Effector memory CD8-positive, alpha-beta T cell (primary cell): ENCODE results near the gene CRIP1.

ENCODE experiments used
- ATAC-seq: fragments of 150-1000 bp; cut with Tn5 transposase; replicated peaks from 2 replicates; pipeline ENCODE4 v1.10.0; 2021; ENCODE audit warnings: mild to moderate bottlenecking, moderate library complexity
- DNase-seq, 3 experiments: peaks; one replicate each; pipeline ENCODE4 v3.0.0; 2021
- H3K27ac Mint-ChIP-seq, 2 donors: one replicate each; pipeline ENCODE4 v1.8.0; 2022; ENCODE audit warnings: mild to moderate bottlenecking in 2 of 2, mixed read lengths in 2 of 2, moderate library complexity in 2 of 2
- H3K27me3 Mint-ChIP-seq, 2 donors: one replicate each; pipeline ENCODE4 v1.8.0; 2022; ENCODE audit warnings: mixed read lengths in 2 of 2
- H3K36me3 Mint-ChIP-seq: one replicate; pipeline ENCODE4 v1.8.0; 2022; ENCODE audit warnings: mild to moderate bottlenecking, moderate library complexity, mixed read lengths; ENCODE audit not compliant: insufficient read depth
- H3K4me1 Mint-ChIP-seq, 2 donors: one replicate each; pipeline ENCODE4 v1.8.0; 2022; ENCODE audit warnings: low read depth in 2 of 2, mixed read lengths in 2 of 2
- H3K4me3 Mint-ChIP-seq, 2 donors: one replicate each; pipeline ENCODE4 v1.8.0; 2022; ENCODE audit warnings: mild to moderate bottlenecking in 2 of 2, mixed read lengths in 2 of 2, moderate library complexity in 2 of 2
- H3K9me3 Mint-ChIP-seq, 2 donors: one replicate each; pipeline ENCODE4 v1.8.0; 2022; ENCODE audit warnings: mixed read lengths in 2 of 2

Gene CRIP1

GRCh38 chr14:105458010-105458409, 28.7 kb upstream of the CRIP1 start:
- peaks cover 7% of the 10 kb centered on the region for H3K36me3 Mint-ChIP-seq
- DNase-seq (no peak), ATAC-seq (no peak)
- H3K4me3 Mint-ChIP-seq, result no peak overlapping the region
- no peaks in the 10 kb centered on the region for H3K27me3 Mint-ChIP-seq
- H3K9me3 Mint-ChIP-seq, result no peaks in the 10 kb centered on the region
- H3K4me1 Mint-ChIP-seq, result peaks cover 0 to 4% of the 10 kb centered on the region in 2 donors
- no peak overlapping the region for H3K27ac Mint-ChIP-seq

- DNase-seq (no peak), ATAC-seq (no peak)
- Mint-ChIP-seq H3K27ac (no peak overlapping the region), H3K27me3 (no peaks in the 10 kb centered on the region), H3K36me3 (peaks cover 9% of the 10 kb centered on the region), H3K4me3 (no peak overlapping the region), H3K9me3 (no peaks in the 10 kb centered on the region), H3K4me1 (peaks cover 0 to 4% of the 10 kb centered on the region in 2 donors)
Observed at GRCh38 chr14:105458571-105458970, 28.1 kb upstream of the CRIP1 start.

- Mint-ChIP-seq H3K9me3 (no peaks in the 10 kb centered on the region), H3K4me3 (no peak overlapping the region), H3K27ac (no peak overlapping the region), H3K4me1 (peaks cover 0 to 4% of the 10 kb centered on the region in 2 donors), H3K36me3 (peaks cover 2% of the 10 kb centered on the region), H3K27me3 (no peaks in the 10 kb centered on the region)
- no peak for ATAC-seq
- DNase-seq, result no peak
Observed at GRCh38 chr14:105460116-105460515, 26.6 kb upstream of the CRIP1 start.

GRCh38 chr14:105460616-105461015, 26.1 kb upstream of the CRIP1 start:
- Mint-ChIP-seq H3K4me1 (peaks cover 0 to under 1% of the 10 kb centered on the region in 2 donors), H3K4me3 (no peak overlapping the region), H3K9me3 (no peaks in the 10 kb centered on the region), H3K27me3 (no peaks in the 10 kb centered on the region), H3K27ac (no peak overlapping the region), H3K36me3 (peaks cover 2% of the 10 kb centered on the region)
- DNase-seq (no peak), ATAC-seq (no peak)

GRCh38 chr14:105461903-105462302, 24.8 kb upstream of the CRIP1 start:
- Mint-ChIP-seq H3K9me3 (no peaks in the 10 kb centered on the region), H3K4me3 (no peak overlapping the region), H3K4me1 (no peaks in the 10 kb centered on the region), H3K36me3 (peaks cover 5% of the 10 kb centered on the region), H3K27ac (no peak overlapping the region), H3K27me3 (no peaks in the 10 kb centered on the region)
- no peak for ATAC-seq
- no peak for DNase-seq

- ATAC-seq (no peak), DNase-seq (no peak)
- no peaks in the 10 kb centered on the region for H3K4me1 Mint-ChIP-seq
- H3K9me3 Mint-ChIP-seq, result no peaks in the 10 kb centered on the region
- H3K27me3 Mint-ChIP-seq, result no peaks in the 10 kb centered on the region
- H3K36me3 Mint-ChIP-seq, result peaks cover 5% of the 10 kb centered on the region
- H3K4me3 Mint-ChIP-seq, result no peak overlapping the region
- no peak overlapping the region for H3K27ac Mint-ChIP-seq
Observed at GRCh38 chr14:105464501-105464900, 22.2 kb upstream of the CRIP1 start.

GRCh38 chr14:105465209-105466031, 21.3 kb upstream of the CRIP1 start:
- DNase-seq, result no peak
- Mint-ChIP-seq H3K4me1 (no peaks in the 10 kb centered on the region), H3K27ac (no peak overlapping the region), H3K9me3 (no peaks in the 10 kb centered on the region), H3K36me3 (peaks cover 5% of the 10 kb centered on the region), H3K27me3 (no peaks in the 10 kb centered on the region), H3K4me3 (no peak overlapping the region)
- ATAC-seq, result no peak

GRCh38 chr14:105466531-105467248, 20.0 kb upstream of the CRIP1 start:
- Mint-ChIP-seq H3K27ac (no peak overlapping the region), H3K36me3 (peaks cover 5% of the 10 kb centered on the region), H3K4me3 (no peak overlapping the region), H3K4me1 (no peaks in the 10 kb centered on the region), H3K9me3 (no peaks in the 10 kb centered on the region), H3K27me3 (no peaks in the 10 kb centered on the region)
- DNase-seq (no peak), ATAC-seq (no peak)

- H3K9me3 Mint-ChIP-seq, result no peaks in the 10 kb centered on the region
- no peaks in the 10 kb centered on the region for H3K27me3 Mint-ChIP-seq
- H3K27ac Mint-ChIP-seq, result no peak overlapping the region
Observed at GRCh38 chr14:105467249-105467941, 19.3 kb upstream of the CRIP1 start.

GRCh38 chr14:105467942-105468471, 18.7 kb upstream of the CRIP1 start:
- Mint-ChIP-seq H3K4me3 (no peak overlapping the region), H3K9me3 (no peaks in the 10 kb centered on the region), H3K4me1 (no peaks in the 10 kb centered on the region), H3K27me3 (no peaks in the 10 kb centered on the region), H3K36me3 (peaks cover 8% of the 10 kb centered on the region), H3K27ac (no peak overlapping the region)
- DNase-seq (no peak), ATAC-seq (no peak)

More at GRCh38 chr14:105467249-105467941, 19.3 kb upstream of the CRIP1 start:
- Mint-ChIP-seq H3K36me3 (peaks cover 5% of the 10 kb centered on the region), H3K4me1 (no peaks in the 10 kb centered on the region), H3K4me3 (no peak overlapping the region)
- ATAC-seq (no peak), DNase-seq (no peak)

- Mint-ChIP-seq H3K9me3 (no peaks in the 10 kb centered on the region), H3K27me3 (no peaks in the 10 kb centered on the region)
- ATAC-seq, result no peak
Observed at GRCh38 chr14:105468621-105469241, 18.0 kb upstream of the CRIP1 start.

GRCh38 chr14:105469456-105470349, 17.0 kb upstream of the CRIP1 start:
- Mint-ChIP-seq H3K4me3 (no peak overlapping the region), H3K4me1 (no peaks in the 10 kb centered on the region), H3K27ac (no peak overlapping the region), H3K36me3 (peaks cover 5% of the 10 kb centered on the region), H3K27me3 (no peaks in the 10 kb centered on the region), H3K9me3 (no peaks in the 10 kb centered on the region)
- DNase-seq, result no peak
- ATAC-seq, result no peak

More at GRCh38 chr14:105468621-105469241, 18.0 kb upstream of the CRIP1 start:
- no peak for DNase-seq
- no peaks in the 10 kb centered on the region for H3K4me1 Mint-ChIP-seq
- H3K27ac Mint-ChIP-seq, result no peak overlapping the region
- peaks cover 5% of the 10 kb centered on the region for H3K36me3 Mint-ChIP-seq
- H3K4me3 Mint-ChIP-seq, result no peak overlapping the region
